IMR-90 (cell line): ENCODE data around the gene SLC39A5. TPM values are rescaled to one million over a fixed set of nuclear protein-coding genes. Genes with fewer than 3 reads are reported as not detected.

Experiments
- ATAC-seq: fragments of 200-7000 bp; cut with Tn5 transposase; 2 replicates; pipeline ENCODE4 v1.9.1; 2020; ENCODE audit warnings: low read depth, mild to moderate bottlenecking, moderate library complexity
- BruUV-seq: library from RNA; stranded (reverse); fragments of 400-500 nt; replicated peaks from 2 replicates; lab custom pipeline; 2021; lab: Mats Ljungman, UMichigan
- CTCF ChIA-PET: fragments of 300-600 bp; formaldehyde crosslinking; extraction: SDS; loops from one replicate; lab custom pipeline; 2021; ENCODE audit warnings: antibody characterized with exemption; lab: Yijun Ruan, JAX
- POLR2A ChIA-PET: fragments of 300-600 bp; sonication (Branson Sonifier 250); formaldehyde crosslinking; loops from one replicate; lab custom pipeline; 2022; ENCODE audit warnings: antibody characterized with exemption; ENCODE audit not compliant: unreplicated experiment; lab: Charles Lee
- DNase-seq: peaks from one replicate; pipeline ENCODE4 v3.0.0; 2013
- H2AFZ ChIP-seq: replicated peaks from 2 replicates; pipeline ENCODE3; 2013; ENCODE audit warnings: low read length, mild to moderate bottlenecking; ENCODE audit not compliant: poor library complexity
- H2AK5ac ChIP-seq: 2 replicates; pipeline ENCODE4 v1.6.1; 2013; ENCODE audit warnings: low read depth, low read length, inconsistent platforms
- H2AK9ac ChIP-seq: replicated peaks from 2 replicates; pipeline ENCODE3; 2013; ENCODE audit warnings: mild to moderate bottlenecking, low read depth, low read length, moderate library complexity; ENCODE audit not compliant: poor library complexity
- H2BK120ac ChIP-seq: 2 replicates; pipeline ENCODE4 v1.6.1; 2013; ENCODE audit warnings: low read depth, low read length, inconsistent platforms
- H2BK15ac ChIP-seq: 3 replicates; pipeline ENCODE4 v1.6.1; 2013; ENCODE audit warnings: low read depth, low read length, inconsistent platforms
- H2BK20ac ChIP-seq: 2 replicates; pipeline ENCODE4 v1.6.1; 2013; ENCODE audit warnings: low read depth, mild to moderate bottlenecking, inconsistent platforms, low read length, moderate library complexity
- H2BK5ac ChIP-seq: 2 replicates; pipeline ENCODE4 v1.6.1; 2013; ENCODE audit warnings: mild to moderate bottlenecking, low read depth, low read length, inconsistent platforms; ENCODE audit not compliant: poor library complexity, severe bottlenecking
- H3K14ac ChIP-seq: replicated peaks from 2 replicates; pipeline ENCODE4 v1.6.1; 2013; ENCODE audit warnings: low read depth, low read length, inconsistent platforms
- H3K18ac ChIP-seq: 2 replicates; pipeline ENCODE4 v1.6.1; 2013; ENCODE audit warnings: low read depth, low read length, control low read depth
- H3K23ac ChIP-seq: 2 replicates; pipeline ENCODE4 v1.6.1; 2013; ENCODE audit warnings: low read depth, low read length, inconsistent platforms
- H3K27ac ChIP-seq: 2 replicates; pipeline ENCODE4 v1.5.1; 2013; ENCODE audit warnings: mild to moderate bottlenecking, control low read depth, low read length; ENCODE audit not compliant: insufficient read depth
- H3K27me3 ChIP-seq: 2 replicates; pipeline ENCODE4 v1.6.1; 2013; ENCODE audit warnings: low read length; ENCODE audit not compliant: control insufficient read depth, insufficient read depth
- H3K36me3 ChIP-seq: 2 replicates; pipeline ENCODE4 v1.6.1; 2013; ENCODE audit warnings: low read length, mixed read lengths; ENCODE audit not compliant: control insufficient read depth, insufficient read depth
- H3K4ac ChIP-seq: 2 replicates; pipeline ENCODE4 v1.6.1; 2013; ENCODE audit warnings: low read depth, low read length, inconsistent platforms
- H3K4me1 ChIP-seq: 2 replicates; pipeline ENCODE4 v1.6.1; 2013; ENCODE audit warnings: low read length, mixed read lengths; ENCODE audit not compliant: control insufficient read depth, insufficient read depth
- H3K4me2 ChIP-seq: 2 replicates; pipeline ENCODE4 v1.6.1; 2013; ENCODE audit warnings: low read depth, mild to moderate bottlenecking, control low read depth, low read length, moderate library complexity
- H3K4me3 ChIP-seq: 2 replicates; pipeline ENCODE4 v1.5.1; 2013; ENCODE audit warnings: low read depth, mild to moderate bottlenecking, control low read depth, low read length, moderate library complexity; ENCODE audit not compliant: insufficient read depth
- H3K56ac ChIP-seq: 2 replicates; pipeline ENCODE4 v1.6.1; 2013; ENCODE audit warnings: low read length, inconsistent platforms; ENCODE audit not compliant: insufficient read depth; ENCODE audit errors: extremely low read depth
- H3K79me1 ChIP-seq, 2 experiments: 2 replicates each; pipeline ENCODE4 v1.6.1; 2013; ENCODE audit warnings: low read length in 2 of 2, inconsistent platforms in 1 of 2, low read depth in 1 of 2
- H3K9ac ChIP-seq: 2 replicates; pipeline ENCODE4 v1.6.1; 2013; ENCODE audit warnings: low read depth, low read length, control low read depth
- H3K9me1 ChIP-seq: 2 replicates; pipeline ENCODE4 v1.6.1; 2013; ENCODE audit warnings: low read length, inconsistent platforms; ENCODE audit not compliant: insufficient read depth
- H3K9me3 ChIP-seq: 2 replicates; pipeline ENCODE4 v1.6.1; 2013; ENCODE audit warnings: low read length; ENCODE audit not compliant: control insufficient read depth, insufficient read depth
- H4K20me1 ChIP-seq: 2 replicates; pipeline ENCODE4 v1.6.1; 2013; ENCODE audit warnings: low read length, inconsistent platforms; ENCODE audit not compliant: insufficient read depth
- H4K5ac ChIP-seq: 2 replicates; pipeline ENCODE4 v1.6.1; 2013; ENCODE audit warnings: mild to moderate bottlenecking, low read depth, low read length, control low read depth
- H4K8ac ChIP-seq, 2 experiments: 2 replicates each; pipeline ENCODE4 v1.6.1; 2013; ENCODE audit warnings: low read depth in 2 of 2, low read length in 2 of 2, control low read depth in 1 of 2, inconsistent platforms in 1 of 2
- H4K91ac ChIP-seq: 2 replicates; pipeline ENCODE4 v1.6.1; 2013; ENCODE audit warnings: low read depth, low read length, inconsistent platforms; ENCODE audit not compliant: insufficient read depth
- CHD1 ChIP-seq: IDR thresholded peaks from 2 replicates; pipeline ENCODE4 v1.6.1; 2012; ENCODE audit warnings: low read depth, low read length, improper control_type of control experiment
- FOS ChIP-seq: fragments of 150-350 bp; IDR thresholded peaks from 2 replicates; pipeline ENCODE4 v1.6.1; 2016; ENCODE audit warnings: low read depth, low read length
- POLR2A ChIP-seq: IDR thresholded peaks from 2 replicates; pipeline ENCODE4 v1.6.1; 2012; ENCODE audit warnings: mild to moderate bottlenecking, low read depth, low read length
- WGBS, 2 experiments: methylation state at CpG; one replicate each; pipeline versions ENCODE4 v1.1.5 to v1.1.7; 2013; ENCODE audit warnings: missing lambda C conversion rate in 2 of 2; ENCODE audit not compliant: insufficient read length in 1 of 2; ENCODE audit errors: extremely low coverage in 2 of 2; 5-methylcytosine and 5-hydroxymethylcytosine counted together
- dilution Hi-C: fragments of 300-500 bp; cut with HindIII; formaldehyde crosslinking; loops from one replicate; pipeline ENCODE4 v1.14.3; 2018; ENCODE audit warnings: low sequenced_read_pairs; ENCODE audit not compliant: unreplicated experiment
- in situ Hi-C: fragments of 300-500 bp; cut with MboI; formaldehyde crosslinking; loops from 3 replicates; pipeline ENCODE4 v1.14.3; 2019; ENCODE audit warnings: low sequenced_read_pairs, inconsistent platforms, mixed read lengths
- intact Hi-C: fragments of 100-400 bp; cut with micrococcal nuclease; formaldehyde crosslinking; loops from 2 replicates; pipeline ENCODE4 v1.10.0; 2022
- polyA plus RNA-seq, 3 experiments: library from polyadenylated mRNA; depleted of rRNA; stranded (reverse); fragments of >200 nt; gene quantifications; 2 replicates each; pipeline ENCODE4 v1.2.3, GENCODE V29; 2012; ENCODE audit warnings: low replicate concordance in 1 of 3
- total RNA-seq: library from RNA; depleted of rRNA; stranded (reverse); fragments of >200 nt; gene quantifications from 2 replicates; pipeline ENCODE4 v1.2.3, GENCODE V29; 2012
- TF ChIP-seq, protein P1 (sequence below): conservative IDR thresholded peaks from 2 replicates; pipeline ENCODE4 v1.5.1; 2012; ENCODE audit warnings: mild to moderate bottlenecking, low read depth, low read length, improper control_type of control experiment
- TF ChIP-seq, protein P2 (sequence below): fragments of 150-350 bp; IDR thresholded peaks from 2 replicates; pipeline ENCODE4 v1.6.1; 2016; ENCODE audit warnings: low read depth, mild to moderate bottlenecking, low read length, moderate library complexity, borderline replicate concordance
- TF ChIP-seq, protein P3 (sequence below): fragments of 150-350 bp; IDR thresholded peaks from 2 replicates; pipeline ENCODE4 v1.6.1; 2017; ENCODE audit warnings: mild to moderate bottlenecking, antibody characterized with exemption, low read length, low read depth

Gene SLC39A5
- total and polyA plus RNA-seq, 2 of the 4 experiments (the other 2 are of a cell fraction), result not detected

DNA sequence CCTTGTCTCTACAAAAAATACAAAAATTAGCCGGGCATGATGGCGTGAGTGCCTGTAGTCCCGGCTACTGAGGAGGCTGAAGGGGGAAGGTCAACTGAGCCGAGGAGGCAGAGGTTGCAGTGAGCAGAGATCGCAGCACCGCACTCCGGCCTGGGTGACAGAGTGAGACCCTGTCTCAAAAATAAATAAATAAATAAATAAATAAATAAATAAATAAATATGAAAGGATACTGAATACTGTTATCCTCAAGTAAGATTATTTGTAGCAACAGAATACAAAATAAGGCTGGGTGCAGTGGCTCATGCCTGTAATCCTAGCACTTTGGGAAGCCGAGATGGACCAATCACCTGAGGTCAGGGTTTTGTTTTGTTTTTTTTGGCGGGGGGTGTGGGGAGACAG is 10.0 kb upstream of the SLC39A5 start:
- H3K4ac ChIP-seq, result no peak overlapping the region
- no peak overlapping the region for H4K91ac ChIP-seq
- H3K9me1 ChIP-seq, result peaks cover 10% of the 10 kb centered on the region
- intact Hi-C loops, result loop anchor here (2.0 kb wide), 2 partner anchors 13 to 61 kb away; partner anchors contain the start of gene MYL6
- ATAC-seq, result no peak
- H3K18ac ChIP-seq, result no peak overlapping the region
- in situ Hi-C loops, result no loop called here
- peaks cover 13% of the 10 kb centered on the region for H3K36me3 ChIP-seq
- H2BK5ac ChIP-seq, result no peak overlapping the region
- no peak overlapping the region for H2AFZ ChIP-seq
- no peak overlapping the region for H3K23ac ChIP-seq
- H3K4me2 ChIP-seq, result no peak overlapping the region; the same call in 1 of the 2 replicates
- H4K5ac ChIP-seq, result no peak overlapping the region
- H3K27ac ChIP-seq, result peak overlapping the region; percentile 18; the same call in 1 of the 2 replicates
- H3K4me3 ChIP-seq, result no peak overlapping the region
- H2BK20ac ChIP-seq, result no peak overlapping the region
- CTCF ChIA-PET, result no interaction called here
- no peak for DNase-seq
- H4K20me1 ChIP-seq, result peaks cover 15% of the 10 kb centered on the region; the same call in 1 of the 2 replicates
- no peak overlapping the region for H2BK15ac ChIP-seq
- H2BK120ac ChIP-seq, result no peak overlapping the region
- no TSS peak for BruUV-seq
- H3K27me3 ChIP-seq, result no peaks in the 10 kb centered on the region
- no peak overlapping the region for H3K14ac ChIP-seq
- WGBS, 2 experiments, result no CpG with 5 or more reads among the region's 9 CpGs
- H3K79me1 ChIP-seq, result peaks cover 21 to 53% of the 10 kb centered on the region in 2 experiments
- no peak overlapping the region for H4K8ac ChIP-seq
- dilution Hi-C loops, result no loop called here
- H3K9me3 ChIP-seq, result no peaks in the 10 kb centered on the region
- POLR2A ChIA-PET, result interaction anchor here (0.6 kb wide), 1 partner anchor 20 kb away, joined by 8 read pairs; no protein-coding TSS in a partner anchor
- TF ChIP-seq POLR2A (no peak), FOS (no peak), CHD1 (no peak)
- TF ChIP-seq, protein P1, sequence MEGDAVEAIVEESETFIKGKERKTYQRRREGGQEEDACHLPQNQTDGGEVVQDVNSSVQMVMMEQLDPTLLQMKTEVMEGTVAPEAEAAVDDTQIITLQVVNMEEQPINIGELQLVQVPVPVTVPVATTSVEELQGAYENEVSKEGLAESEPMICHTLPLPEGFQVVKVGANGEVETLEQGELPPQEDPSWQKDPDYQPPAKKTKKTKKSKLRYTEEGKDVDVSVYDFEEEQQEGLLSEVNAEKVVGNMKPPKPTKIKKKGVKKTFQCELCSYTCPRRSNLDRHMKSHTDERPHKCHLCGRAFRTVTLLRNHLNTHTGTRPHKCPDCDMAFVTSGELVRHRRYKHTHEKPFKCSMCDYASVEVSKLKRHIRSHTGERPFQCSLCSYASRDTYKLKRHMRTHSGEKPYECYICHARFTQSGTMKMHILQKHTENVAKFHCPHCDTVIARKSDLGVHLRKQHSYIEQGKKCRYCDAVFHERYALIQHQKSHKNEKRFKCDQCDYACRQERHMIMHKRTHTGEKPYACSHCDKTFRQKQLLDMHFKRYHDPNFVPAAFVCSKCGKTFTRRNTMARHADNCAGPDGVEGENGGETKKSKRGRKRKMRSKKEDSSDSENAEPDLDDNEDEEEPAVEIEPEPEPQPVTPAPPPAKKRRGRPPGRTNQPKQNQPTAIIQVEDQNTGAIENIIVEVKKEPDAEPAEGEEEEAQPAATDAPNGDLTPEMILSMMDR, result no peak
- TF ChIP-seq, protein P2, sequence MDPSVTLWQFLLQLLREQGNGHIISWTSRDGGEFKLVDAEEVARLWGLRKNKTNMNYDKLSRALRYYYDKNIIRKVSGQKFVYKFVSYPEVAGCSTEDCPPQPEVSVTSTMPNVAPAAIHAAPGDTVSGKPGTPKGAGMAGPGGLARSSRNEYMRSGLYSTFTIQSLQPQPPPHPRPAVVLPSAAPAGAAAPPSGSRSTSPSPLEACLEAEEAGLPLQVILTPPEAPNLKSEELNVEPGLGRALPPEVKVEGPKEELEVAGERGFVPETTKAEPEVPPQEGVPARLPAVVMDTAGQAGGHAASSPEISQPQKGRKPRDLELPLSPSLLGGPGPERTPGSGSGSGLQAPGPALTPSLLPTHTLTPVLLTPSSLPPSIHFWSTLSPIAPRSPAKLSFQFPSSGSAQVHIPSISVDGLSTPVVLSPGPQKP, result no peak
- TF ChIP-seq, protein P3, sequence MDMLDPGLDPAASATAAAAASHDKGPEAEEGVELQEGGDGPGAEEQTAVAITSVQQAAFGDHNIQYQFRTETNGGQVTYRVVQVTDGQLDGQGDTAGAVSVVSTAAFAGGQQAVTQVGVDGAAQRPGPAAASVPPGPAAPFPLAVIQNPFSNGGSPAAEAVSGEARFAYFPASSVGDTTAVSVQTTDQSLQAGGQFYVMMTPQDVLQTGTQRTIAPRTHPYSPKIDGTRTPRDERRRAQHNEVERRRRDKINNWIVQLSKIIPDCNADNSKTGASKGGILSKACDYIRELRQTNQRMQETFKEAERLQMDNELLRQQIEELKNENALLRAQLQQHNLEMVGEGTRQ, result no peak
- no peak overlapping the region for H3K56ac ChIP-seq
- H3K4me1 ChIP-seq, result peaks cover 4% of the 10 kb centered on the region; the same call in 1 of the 2 replicates
- no peak overlapping the region for H2AK9ac ChIP-seq
- H3K9ac ChIP-seq, result no peak overlapping the region
- H2AK5ac ChIP-seq, result no peak overlapping the region
